HG03342 (cell line): Measurements from ENCODE around the gene MRO.
"Not testable (repeated sequence)": the region's sequence is repeated elsewhere in the genome, so short reads cannot be mapped to it uniquely, and the experiment has no call there.

Source experiments
- ATAC-seq: cut with Tn5 transposase; IDR thresholded peaks from one replicate; pipeline ENCODE4 v1.9.1; 2021; ENCODE audit warnings: mild to moderate bottlenecking, moderate library complexity; ENCODE audit not compliant: unreplicated experiment

Gene MRO

GRCh38 chr18:50819728-50820378 lies at the start of gene MRO:
MRO (minus strand) TSS chr18:50820016; CDS start chr18:50809400, 10,616 bp downstream.
- ATAC-seq: peak; percentile 96

DNA sequence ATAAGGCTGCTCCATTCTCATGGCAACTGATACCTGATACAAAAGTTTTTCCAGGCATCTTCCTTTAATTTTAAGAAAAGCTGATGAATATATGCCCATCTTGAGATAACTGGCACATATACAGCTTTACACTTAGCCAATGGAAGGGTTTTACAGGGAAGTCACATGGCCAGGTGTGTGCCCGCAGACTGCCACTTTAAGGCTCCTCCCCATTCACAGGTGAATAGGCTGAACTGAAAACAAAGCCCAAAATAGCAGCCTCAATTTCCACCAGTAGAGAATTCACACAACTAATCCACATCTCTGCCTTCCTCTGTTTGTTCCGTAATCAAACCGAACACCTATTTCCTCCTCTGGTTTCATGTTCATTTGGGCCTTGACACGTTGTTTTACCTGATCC lies 49.3 kb upstream of the MRO start:
- no peak for ATAC-seq

DNA sequence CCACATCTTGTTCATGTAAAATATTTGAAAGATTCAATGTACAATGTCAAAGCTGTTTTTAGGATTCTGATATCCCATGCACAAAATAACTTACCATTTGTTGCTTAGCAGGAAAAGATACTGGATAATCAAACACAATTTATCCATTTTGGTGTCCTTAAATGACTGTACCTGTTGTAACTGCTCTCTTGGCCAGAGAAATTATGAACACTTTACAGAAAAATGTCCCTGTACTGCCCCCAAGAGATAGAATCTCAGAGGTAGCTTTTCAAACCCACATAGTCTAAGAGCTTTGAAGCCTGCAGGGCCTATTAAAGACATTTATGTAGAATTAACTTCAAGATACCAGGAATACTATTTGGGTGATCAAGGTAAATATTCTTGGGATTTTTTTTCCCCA lies 46.9 kb upstream of the MRO start:
- no peak for ATAC-seq

- ATAC-seq: no peak
Measured at GRCh38 chr18:50863840-50864375, 44.1 kb upstream of the MRO start.

DNA sequence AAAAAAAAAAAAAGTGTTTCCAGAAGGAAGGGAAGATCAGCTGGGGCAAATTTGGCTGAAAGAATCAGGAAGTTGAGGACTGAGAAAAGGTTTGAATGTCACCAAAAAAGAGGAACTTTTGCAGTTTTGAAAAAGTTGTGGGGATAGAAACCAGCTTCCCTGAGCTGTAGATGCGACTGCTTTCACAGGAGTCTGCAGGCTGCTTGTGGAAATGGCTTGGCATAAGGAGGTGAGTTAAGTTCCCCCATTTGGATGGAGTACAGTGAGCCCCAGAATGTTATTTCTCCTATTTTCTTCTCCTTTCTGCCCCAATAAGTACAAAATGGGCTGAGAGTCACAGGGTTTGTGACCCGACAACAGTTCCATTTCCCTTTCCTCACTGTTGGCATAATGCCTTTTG lies 42.6 kb upstream of the MRO start:
- no peak for ATAC-seq

GRCh38 chr18:50861617-50862016 lies 41.8 kb upstream of the MRO start:
- ATAC-seq: no peak

DNA sequence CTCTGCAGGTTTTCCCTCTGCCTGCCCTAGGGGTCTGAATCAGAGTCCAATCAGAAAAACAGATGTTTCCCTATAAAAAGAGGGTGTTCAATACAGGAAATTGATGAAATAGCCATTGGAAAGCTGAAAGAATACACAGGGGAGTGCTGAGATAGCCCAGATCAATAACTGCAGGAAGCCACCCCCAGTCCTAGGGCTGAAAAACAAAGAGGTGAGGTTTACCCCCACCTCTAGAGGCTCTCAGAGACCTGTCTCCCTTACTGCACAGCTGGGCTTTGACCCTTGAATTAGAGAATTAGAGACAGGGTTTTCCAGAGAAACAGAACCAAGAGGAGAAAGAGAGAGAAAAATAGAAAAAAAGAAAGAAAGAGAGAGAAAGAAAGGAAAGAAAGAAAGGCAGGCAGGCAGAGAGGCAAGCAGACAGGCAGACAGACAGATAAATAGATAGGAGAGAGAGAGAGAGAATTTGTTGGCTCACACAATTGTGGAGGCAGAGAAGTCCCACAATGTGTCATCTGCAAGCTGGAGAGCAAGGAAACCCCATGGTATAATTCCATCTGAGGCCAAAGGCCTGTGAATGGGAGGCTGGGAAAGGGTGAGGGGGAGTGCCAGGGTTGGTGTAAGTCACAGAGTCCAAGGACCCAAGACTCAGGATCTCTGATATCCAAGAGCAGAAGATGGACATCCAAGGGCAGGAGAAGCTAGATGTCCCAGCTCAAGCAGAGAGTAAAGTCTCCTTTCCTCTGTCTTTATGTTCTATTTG lies 40.2 kb upstream of the MRO start:
- ATAC-seq: no peak

- ATAC-seq: no peak
Measured at GRCh38 chr18:50857694-50858093, 37.9 kb upstream of the MRO start.

DNA sequence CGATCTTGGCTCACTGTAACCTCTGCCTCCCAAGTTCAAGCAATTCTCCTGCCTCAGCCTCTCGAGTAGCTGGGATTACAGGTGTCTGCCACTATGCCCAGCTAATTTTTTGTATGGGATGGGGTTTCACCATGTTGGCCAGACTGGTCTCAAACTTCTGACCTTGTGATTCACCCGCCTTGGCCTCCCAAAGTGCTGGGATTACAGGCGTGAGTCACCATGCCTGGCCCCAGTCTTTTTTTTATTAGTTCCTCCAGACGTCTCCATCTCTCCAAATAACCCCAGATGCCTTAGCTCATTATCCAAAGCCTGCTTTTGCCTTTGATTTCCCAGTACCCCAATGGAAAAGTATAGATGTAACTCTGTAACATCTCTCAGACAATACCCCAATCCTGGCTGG lies 37.4 kb upstream of the MRO start:
- not testable (repeated sequence) for ATAC-seq

GRCh38 chr18:50855976-50856757 lies 36.4 kb upstream of the MRO start:
- no peak for ATAC-seq

DNA sequence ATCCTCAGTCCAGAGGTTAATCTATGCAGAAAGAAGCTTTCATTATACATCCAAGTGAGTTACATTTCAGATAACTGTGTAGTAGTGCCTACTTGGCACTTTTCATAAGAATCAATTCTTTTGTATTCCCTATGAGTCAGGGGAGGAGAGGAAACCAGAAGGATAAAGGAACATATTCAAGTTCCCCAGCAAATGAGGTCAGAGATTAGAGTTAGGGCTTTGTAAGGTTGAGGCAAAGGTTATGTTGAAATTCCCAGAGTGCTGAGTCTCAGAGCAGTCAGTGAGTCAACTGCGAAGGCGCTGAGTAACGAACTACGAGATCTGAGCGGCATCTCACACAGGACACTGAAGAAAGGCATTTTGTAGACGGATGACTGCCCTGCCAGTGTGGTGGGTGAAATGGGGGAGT lies 34.1 kb upstream of the MRO start:
- ATAC-seq: no peak

DNA sequence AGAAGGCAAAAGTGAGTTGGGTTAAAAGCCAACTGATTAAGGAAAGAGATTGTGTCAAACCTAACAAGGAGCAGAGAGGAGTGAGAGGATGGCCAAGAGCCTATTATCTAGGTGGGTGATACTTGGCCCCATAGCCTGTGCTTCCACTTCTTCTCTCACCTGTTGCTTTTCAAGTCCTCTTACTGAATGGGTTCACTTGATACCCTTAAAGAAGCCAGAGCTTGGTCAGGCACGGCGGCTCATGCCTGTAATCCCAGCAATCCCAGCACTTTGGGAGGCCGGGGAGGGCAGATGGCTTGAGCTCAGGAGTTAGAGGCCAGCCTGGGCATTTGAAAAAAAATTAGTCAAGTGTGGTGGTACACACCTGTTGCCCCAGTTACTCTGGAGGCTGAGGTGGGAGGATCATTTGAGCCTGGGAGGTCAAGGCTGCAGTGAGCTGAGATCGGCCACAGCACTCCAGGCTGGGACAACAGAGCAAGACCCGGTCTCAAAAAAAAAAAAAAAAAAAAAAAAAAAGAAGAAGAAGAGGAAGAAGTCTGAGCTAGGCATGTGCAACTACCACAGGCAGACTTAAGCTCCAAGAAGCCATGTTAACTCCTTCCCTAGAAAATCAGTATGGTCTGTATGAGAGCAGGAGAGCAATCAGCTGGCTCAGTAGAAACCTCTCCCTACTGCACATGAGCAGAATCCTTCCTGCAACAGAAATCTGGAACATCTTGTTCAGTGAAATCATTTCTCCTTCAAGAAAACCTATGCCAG lies 30.7 kb upstream of the MRO start:
- ATAC-seq: no peak

DNA sequence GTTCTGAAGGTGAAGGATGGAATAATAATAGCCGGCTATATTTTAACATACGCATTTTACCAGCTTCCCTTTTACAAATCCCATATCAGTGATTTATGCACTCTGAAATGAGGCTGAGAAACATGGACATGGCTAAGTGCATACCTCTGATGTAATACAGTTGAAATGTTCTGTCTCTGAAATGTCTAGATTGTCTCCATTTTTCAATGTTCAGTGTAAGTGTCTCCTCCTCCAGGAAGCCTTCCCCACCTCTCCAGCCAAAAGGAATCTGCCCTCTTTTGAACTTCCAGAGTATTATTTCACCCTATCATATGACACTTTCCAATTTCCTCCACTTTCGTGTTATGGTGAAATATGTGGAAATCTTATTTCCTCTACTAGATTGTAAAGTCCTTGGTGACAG lies 29.6 kb upstream of the MRO start:
- no peak for ATAC-seq

DNA sequence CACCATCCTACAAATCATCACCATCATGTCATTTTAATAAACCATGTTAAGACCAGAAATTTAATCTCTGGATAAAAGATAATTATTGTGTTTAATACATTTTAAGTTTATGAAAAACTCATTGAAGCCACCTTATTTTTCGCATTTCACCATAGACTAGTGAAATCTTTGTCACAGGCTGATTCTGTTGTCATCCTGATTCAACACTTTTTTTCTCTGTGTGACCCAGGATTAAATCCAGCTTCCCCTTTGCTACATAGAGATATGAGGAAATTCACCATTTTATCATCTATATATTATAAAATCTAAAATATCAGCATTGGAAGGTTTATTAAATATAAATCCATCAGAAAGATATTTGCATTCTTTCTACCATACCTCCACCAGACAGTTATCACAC lies 29.2 kb upstream of the MRO start:
- ATAC-seq: no peak

DNA sequence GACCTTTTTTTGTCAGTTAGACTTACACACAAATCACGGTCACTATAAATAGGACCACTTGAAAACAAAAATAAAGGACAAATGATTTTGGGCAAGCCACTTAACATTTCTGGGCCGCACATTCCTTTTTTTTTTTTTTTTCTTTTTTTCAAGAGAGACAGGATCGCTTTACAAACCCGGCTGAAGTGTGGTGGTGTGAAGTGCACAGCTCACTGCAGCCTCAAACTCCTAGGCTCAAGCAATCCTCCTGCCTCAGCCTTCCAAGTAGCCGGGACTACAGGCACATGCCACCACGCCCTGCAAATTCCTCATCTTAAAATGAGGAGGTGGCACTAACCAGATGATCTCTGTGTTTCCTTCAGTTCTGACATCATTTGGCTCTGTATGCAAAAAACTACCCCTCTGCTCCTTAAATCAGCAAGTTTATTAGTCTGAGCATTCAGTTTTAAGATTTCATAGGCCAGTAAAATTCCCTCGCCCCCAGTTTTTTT lies 28.3 kb upstream of the MRO start:
- ATAC-seq: no peak

DNA sequence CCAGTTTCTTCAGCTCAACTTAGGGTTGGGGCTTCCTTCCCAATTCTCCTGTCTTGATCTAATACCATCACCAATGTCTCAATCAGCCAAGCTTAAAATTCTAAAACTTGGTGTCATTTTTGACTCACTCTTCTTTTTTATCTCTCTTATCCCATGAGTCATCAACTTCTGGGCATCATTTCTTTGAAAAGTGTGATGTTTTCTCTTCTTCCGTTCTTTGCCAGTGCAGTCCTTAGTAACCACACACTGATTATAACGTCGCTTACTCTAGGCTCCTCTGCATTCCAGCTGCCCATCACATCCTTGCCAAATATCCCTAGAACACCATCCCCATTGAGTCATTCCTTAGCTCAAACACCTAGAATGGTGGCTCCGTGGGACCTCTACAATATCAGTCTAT lies 27.4 kb upstream of the MRO start:
- no peak for ATAC-seq

DNA sequence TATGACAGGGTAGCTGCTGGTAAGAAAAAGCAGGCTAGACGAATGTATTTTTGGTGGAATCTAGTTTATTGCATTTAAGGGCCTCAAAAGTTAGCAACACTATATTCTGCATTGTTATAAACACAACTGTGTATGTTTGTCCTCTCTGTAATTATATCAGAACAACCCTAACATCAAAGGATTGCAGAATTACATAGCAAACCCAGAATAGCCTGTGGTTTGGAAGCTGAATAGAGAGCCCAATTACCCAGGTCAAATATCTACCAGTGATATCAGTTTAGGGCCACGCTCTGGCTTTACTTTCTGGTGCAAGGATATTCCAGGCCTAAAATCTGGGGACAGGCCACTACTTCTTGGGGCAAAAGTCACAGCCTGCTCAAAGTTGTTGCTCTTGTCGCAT lies 25.1 kb upstream of the MRO start:
- no peak for ATAC-seq

GRCh38 chr18:50844554-50844953 lies 24.7 kb upstream of the MRO start:
- ATAC-seq: no peak

DNA sequence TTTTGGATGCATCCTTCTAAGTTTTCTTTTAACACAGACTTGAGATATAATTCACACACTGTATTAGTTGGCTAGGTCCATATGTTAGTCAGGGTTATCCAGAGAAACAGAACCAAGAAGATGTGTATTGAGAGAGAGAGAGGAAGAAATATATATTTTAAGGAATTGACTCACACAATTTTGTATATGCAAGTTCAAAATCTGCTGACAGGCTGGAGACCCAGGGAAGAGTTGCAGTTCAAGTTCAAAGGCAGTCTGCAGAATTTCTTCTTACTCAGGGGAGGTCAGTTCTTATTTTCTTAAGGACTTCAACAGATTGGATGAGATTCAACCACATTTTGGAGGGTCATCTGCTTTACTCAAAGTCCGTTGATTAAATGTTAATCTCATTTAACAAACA lies 23.0 kb upstream of the MRO start:
- ATAC-seq: no peak

- no peak for ATAC-seq
Measured at GRCh38 chr18:50839996-50840395, 20.2 kb upstream of the MRO start.

- ATAC-seq: no peak
Measured at GRCh38 chr18:50839341-50839740, 19.5 kb upstream of the MRO start.
